M059J (cell line): ENCODE results near the gene CSRP3. TPM values are rescaled to one million over a fixed set of nuclear protein-coding genes. Genes with fewer than 3 reads are reported as not detected.
"Not testable (repeated sequence)": the region's sequence is repeated elsewhere in the genome, so short reads cannot be mapped to it uniquely, and the experiment has no call there.

Experiments
- DNase-seq: peaks from one replicate; pipeline ENCODE4 v3.0.0-alpha.2; 2012; ENCODE audit warnings: low read depth
- total RNA-seq: library from RNA; depleted of rRNA; stranded (reverse); fragments of >200 nt; shearing (Covaris generic); gene quantifications from 2 replicates; pipeline ENCODE4 v1.2.3, GENCODE V29; 2014

The CSRP3 gene
- total RNA-seq, 1 experiment from 2014 or later = not detected

DNA sequence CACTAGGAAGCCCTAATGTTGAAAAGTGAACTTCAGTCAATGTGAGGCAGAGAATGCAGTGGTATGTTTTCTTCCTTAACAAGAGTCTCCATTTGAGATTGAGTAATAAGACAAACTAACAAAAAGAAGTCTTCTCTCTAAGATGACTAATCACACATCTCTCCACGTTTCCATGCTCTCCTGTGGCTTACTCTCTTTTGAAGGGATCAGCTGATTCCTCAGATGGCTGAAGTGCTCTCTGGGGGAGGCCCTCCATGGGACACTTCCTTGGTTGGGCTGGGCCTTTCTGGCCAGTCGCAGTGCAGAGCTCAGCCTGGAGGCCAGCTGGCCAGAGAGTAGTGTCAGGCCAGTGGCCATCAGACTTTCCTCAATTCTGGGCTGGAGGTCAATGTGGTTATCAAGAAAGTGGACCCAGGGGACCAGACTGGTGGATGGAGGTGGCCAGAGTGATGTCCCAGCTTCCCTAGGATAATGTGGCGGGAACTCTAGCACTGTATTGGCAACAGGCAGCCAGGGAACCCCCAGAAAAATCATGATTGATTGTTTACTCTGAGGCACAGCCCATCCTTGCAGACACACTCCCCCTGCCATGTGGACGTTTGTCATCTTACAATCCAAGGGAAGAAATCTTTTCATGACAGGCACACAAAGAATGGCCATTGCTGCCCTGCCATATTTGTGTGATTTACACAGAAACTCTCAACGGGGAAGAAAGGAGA is 14.5 kb downstream of the CSRP3 start:
- DNase-seq = peak; percentile 33

DNA sequence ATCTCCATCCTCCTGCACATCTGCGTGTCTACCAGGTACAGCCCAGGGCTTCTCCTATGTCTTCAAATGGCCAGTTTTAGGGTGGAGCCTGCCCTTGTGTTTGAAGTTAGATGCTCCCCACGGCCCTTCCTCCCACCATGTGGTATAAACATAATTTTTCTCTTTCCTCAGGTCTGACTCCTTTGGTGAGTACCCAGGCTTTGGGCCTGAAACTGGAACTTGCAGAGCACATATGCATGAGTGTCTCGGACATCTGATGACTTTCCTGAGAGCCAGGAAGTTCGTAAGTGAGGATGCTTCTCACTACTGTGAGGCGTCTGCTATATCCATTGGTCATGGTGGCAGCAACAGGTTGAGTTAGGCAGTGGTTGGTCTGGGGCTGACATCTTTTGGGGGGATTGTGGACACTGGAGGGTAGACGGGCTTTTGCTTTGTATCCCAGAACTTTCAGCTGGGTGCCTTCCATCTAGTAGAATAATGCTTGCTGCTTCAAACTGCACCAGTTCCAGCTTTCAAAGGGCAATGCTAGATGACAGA is 16.2 kb downstream of the CSRP3 start:
- DNase-seq = no peak

DNA sequence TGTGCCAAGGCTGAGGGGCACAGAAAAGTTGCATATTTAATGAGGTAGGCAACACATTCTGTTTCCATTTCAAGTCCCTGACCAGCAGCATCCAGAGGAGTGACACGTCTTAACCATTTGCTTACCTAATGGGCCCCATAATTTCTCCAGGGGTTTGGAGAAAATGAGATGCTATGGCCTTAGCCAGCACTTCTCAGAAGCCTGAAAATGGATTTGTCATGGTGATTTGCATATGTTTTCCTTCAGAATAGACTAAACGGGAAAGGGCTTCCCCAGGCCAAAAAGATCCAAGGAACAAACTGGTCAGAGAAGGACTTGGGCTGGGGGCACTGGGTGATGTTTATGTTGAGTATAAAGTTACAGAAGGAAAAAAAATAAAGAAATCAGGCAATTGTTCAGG is 16.7 kb downstream of the CSRP3 start:
- no peak for DNase-seq

DNA sequence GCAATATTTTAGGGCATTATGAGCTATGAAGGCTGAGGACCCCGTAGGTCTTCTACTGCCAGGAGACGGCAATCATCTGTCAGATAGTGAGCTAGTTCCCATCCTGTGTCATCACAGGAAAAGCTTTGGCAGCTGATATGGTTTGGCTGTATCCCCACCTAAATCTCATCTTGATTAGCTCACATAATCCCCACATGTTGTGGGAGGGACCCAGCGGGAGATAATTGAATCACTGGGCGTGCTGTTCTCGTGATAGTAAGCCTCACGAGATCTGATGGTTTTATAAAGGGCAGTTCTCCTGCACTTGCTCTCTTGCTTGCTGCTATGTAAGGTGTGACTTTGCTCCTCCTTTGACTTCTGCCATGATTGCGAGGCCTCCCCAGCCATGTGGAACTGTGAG is 18.1 kb downstream of the CSRP3 start:
- no peak for DNase-seq

DNA sequence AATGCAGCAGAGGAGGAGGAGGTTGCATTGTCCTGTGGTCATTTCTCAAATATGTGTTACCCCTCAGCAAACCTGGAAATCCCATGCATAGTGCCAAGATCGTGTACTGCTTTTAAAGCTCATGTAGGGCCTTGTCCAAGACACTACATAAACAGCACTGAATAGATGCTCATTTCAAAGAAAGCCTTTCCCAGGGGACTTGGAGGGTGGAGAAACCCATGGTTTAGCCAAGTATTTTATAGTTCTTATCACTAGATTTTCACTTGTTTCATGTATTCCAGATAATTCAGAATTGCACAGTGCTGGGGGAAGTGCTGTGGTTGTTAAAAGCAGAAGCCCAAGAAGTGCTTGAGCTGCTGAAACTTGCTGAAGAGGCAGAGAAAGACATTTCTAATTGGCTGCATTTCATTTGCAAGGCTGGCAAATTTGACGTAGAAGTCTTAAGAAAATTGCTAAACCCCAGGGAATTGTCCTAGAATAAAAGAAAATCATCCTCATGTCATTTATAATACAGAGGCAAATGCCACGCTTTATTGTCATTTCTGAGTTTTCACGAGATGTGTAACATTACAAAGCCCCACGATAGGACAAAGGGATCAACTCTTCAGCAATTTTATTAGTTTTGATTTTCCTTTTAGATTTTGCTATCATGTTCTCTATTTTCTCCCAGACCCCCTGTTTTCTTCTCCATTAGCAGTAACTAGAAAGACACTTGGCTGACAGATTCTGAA is 20.1 kb downstream of the CSRP3 start:
- no peak for DNase-seq

DNA sequence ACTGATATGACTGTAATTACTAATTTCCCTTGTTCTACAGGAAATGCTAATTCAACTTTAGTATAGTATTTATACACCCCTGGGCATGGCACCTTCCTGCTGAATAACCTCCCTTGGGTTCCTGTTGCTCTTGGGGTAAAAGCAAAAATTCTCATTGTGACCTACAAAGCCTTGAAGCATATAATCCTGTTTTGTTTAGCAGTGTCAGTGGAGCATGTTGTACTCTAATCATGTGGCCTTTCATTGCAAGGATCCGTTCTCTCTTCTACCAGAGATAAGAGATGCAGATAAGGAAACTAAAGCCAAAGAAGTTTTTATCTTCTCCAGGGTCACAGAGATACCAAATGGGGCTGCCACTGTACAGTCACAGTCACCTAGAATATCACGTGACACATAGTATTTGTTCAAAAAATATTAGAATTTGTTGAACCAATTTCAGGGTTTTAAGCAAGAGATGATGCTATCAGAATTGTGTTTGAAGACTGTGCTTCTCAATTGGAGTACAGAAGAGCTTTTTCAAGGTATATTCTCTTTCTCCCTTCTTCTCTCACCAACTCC is 25.1 kb downstream of the CSRP3 start:
- no peak for DNase-seq

DNA sequence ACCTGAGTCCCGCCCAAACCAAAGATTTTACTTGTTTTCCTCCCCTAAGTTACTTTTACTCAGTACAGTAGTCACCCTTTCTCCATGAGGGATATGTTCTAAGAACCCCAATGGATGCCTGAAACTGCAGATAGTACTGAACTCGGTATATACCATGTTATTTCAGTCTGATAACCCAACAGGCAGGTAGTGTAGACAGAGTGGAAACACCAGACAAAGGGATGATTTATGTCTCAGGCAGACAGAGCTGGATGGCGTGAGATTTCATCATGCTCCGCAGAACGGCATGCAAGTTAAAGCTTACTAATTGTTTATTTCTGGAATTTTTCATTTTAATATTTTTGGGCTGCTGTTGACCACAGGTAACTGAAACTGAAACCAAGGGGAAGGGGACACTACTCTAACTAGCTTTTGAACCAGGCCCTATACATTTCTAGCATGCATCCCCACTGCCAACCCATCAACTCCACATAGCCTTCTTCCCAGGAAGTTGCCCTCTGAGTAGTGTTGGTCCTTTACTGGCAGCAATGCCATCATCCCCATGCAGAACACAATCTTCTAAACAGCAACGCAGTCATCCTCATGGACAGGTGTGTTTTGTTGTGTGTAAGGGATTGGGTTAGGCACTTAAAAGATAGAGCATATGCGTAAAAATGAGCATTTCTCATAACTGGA is 27.7 kb downstream of the CSRP3 start:
- DNase-seq = no peak

DNA sequence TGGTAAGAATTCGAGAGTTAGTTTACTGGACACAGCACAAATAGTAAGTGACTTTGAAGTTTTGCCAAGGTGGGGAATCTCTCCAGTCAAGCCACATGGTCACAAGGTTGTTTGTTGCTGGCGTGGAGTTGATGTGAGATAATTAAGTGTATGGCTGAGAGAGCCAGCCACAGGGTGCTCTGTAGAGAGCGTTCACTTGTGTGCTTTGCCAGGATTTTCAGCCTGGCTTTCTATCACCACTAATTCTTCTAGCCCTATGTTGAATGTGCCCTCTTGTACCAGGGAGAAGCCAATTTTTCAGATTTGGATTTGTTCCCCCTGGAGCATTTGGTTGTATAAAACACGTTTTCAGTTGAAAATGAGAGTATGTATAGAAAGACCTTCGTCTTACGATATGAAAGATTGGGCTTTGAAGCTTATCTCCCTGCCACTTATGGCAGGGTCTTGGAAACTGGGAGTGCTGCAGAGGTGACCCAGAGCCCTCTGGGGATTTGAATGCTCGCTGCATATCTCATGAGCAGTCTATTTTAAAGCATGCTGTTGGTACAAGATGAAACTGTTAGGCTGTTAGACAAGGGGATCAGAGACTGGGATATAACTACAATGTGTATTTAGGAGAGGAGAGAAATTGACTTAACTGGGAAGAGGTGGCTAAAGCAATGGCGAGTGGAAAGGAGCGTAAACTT is 28.6 kb downstream of the CSRP3 start:
- DNase-seq = no peak

DNA sequence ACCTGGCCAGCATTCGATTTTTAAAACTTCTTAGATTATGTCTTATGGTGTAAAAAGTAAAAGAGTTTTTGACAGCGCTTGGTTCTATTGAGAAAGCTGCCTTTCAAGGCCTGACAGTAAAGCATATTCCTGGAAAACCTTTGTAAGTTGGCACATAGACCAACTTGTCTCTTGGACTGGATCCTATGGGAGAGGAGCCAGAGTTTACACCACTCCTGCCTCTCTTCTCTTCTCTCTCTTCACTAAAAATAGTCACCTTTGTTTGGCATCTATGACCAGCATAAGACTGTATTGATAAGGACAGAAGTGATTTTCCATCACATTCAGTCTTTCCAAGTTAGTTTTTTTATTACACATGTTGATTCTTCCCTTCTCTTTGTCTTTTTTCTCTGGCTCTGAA is 33.7 kb downstream of the CSRP3 start:
- no peak for DNase-seq

DNA sequence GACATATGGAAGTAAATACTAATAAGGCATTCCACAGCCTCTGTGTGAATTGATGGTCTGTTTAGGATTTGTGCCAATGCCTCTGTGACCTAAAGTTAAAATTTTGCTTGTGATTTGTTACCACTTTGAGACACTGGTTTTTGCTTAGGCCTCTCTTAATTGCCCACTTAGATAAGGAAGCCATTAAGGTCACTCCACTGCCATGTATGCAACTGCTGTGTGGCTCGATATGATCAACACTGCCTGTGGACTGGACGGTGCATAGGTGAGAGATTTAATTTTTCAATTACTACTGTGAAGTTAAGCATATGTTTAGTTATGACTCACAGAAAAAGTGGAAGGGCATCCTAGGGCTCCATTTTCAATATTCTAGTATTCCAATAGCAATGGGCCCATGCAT is 36.9 kb downstream of the CSRP3 start:
- DNase-seq = no peak

DNA sequence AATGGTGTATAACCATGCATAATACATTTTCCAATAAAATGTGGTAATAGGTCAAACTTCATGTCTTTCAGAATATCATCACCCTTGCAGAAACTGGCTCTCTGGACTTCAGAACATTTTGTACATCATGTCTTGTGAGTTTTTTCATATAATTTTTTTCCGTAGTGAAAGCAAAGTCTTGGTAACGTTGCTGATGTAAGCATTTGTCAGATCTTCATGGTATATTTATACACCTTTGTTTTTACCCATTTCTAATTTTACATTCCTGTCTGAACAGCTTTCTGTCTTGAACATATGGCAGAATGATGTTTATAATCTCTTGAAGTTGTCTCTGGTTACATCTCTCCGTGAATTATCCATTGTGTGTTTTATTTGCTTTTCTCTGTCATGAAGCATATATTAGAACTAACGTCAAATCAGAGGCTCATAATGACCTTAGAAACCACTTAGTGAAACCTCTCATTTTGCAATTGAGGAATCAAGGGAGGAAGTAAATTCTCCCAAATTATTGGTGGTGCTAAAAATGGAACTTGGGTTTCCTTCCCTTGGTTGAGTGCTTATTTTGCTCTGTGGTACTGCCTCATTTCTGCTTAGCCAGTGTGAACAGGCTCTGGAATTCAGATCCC is 37.4 kb downstream of the CSRP3 start:
- DNase-seq = no peak

DNA sequence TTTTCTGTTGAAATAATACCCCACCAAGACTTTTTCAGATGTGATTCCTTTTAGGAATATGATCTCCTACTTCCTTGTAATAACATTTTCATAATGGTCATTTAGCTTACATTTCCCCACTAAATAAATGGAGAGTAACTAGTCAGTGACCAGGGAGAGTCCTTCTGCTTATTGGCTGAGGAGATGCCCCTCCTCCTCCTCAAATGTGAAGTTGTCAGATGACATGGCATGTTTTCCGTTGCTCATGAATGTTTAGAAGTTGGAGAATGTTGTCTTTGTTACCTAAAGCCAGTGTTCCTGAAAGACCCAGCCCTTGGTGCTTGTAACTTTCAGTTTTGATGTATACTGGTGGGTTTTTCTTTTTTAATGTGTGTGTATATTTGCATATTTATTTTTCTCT is 38.2 kb downstream of the CSRP3 start:
- DNase-seq = no peak

DNA sequence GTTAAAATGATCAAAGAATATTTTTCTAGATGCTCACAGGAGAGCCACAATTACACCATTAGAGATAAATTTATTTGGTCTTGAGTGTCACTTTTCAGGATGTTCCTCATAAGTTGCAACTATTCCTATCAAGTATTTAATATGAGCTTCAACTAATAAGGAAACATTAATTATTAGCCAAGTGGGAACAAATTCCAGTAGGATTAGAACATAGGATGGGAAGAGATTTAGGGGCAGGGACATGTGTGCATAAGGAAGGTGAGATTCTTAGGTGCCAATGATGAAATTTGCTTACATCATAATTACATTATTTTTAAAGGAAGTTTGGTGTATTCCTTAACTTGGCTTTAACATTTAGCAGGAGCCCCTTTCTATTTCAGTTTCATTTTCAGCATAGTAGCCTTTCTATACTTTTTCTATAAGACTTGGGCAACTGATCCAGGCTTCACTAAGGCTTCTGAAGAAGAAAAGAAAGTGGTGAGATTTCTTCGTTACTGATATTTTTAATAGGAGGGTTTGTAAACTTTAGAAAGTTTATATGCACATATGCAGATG is 38.8 kb downstream of the CSRP3 start:
- DNase-seq = no peak

DNA sequence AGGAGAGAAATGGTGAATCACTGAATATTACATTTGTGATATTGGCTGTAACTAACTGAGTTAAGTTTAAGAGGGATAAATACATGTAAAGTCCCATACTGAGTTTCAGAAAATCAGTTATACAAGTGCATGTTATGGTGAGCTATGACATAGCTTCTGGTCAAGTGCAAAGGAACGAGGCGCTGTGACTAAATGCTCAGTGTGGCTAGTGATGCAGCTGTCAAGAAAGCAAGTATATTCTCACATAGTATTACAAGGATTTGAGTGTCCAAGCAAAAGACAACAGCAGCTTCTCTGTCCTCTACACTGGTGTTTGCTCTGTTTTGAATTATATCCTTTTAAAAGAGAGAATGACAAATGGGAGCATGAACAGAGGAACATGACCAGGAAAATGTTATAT is 40.1 kb downstream of the CSRP3 start:
- DNase-seq = no peak

DNA sequence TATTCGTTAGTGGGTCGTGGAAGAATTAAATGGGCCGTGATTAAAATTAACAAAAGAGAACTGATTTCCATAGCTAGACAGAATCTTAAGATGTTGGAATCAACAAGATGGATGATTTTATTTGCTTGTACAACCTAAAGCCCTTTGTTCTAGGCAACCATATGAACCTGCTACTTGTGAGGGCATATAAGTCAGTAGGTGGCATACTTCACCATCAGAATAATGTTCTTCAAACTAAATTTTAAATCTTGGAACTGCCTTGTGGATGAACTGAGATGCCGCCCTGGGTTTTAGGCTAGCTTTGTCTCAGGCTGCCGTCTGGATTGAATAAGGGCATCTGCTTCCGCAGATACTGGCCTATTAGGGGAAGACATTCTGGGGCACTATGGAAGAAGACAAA is 40.9 kb downstream of the CSRP3 start:
- DNase-seq = peak; percentile 9

DNA sequence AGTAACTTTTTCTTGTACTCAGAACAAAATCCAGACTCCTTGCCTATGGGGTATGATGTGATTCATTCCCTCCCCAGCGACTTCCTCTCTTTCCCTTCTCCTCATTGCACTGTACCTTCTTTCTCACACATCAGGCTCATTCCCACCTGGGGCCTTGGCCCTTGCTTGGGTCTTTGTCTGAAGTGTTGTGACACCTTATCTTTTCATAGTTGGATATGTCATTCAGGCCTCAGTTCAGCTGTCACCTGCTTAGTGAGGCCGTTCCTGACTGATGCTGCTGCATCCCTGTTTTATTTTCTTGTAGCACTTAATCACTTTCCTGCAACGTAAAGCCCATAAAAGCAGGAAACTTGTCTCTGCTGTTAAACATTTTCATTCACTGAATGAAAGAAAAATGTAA is 44.9 kb downstream of the CSRP3 start:
- no peak for DNase-seq

DNA sequence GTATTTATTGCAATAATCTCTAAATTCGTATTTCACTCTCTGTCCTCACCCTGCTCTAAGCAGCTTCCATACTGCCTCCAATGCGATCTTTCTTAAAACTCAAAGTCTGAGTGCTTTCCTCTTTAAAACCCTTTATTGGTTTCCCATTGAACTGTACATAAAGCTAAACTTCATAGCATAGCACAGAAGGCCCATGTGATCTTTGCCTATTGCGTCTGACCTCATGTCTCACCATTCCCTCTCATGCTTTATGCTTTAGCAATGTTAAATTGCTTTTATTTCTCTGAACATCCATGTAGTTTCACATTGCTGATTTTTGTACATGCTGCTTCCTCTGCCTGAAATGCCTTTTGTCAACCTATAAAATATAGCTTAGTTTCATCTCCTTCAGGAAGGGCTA is 56.5 kb downstream of the CSRP3 start:
- no peak for DNase-seq

DNA sequence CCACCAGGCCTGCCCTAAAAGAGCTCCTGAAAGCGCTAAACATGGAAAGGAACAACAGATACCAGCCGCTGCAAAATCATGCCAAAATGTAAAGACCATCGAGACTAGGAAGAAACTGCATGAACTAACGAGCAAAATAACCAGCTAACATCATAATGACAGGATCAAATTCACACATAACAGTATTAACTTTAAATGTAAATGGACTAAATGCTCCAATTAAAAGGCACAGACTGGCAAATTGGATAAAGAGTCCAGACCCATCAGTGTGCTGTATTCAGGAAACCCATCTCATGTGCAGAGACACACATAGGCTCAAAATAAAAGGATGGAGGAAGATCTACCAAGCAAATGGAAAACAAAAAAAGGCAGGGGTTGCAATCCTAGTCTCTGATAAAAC is 64.9 kb downstream of the CSRP3 start:
- DNase-seq = not testable (repeated sequence)

DNA sequence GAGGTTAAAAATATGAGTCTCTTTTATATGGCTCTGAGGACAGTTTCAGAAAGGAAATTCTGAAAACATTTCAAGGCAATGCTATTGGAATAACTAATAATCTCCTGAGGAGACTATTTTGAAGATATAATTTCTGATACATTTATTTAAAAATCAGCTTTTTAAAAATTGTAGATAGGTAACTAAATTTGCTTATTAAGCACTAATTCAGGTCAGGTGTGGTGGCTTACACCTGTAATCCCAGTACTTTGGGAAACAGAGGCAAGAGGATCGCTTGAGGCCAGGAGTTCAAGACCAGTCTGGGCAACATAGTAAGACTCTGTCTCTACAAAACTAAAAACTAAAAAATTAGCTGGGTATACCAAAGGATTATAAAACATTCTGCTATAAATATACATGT is 67.8 kb downstream of the CSRP3 start:
- DNase-seq = no peak
